ENCODE data around the gene GRIK4. TPM values are rescaled to one million over a fixed set of nuclear protein-coding genes. Genes with fewer than 3 reads are reported as not detected.

The GRIK4 gene
- polyA plus RNA-seq, 1 of the 3 experiments (the other 2 are of a cell fraction): 0.03 TPM

GRCh38 chr11:120752668-120753067 is 241.1 kb downstream of the GRIK4 start (continued):
- no peak for TF ChIP-seq IRF3 (IDR thresholded peaks at IDR 0.05; ENCODE audit: low read depth, low read length)

GRCh38 chr11:120756931-120757330 is 245.4 kb downstream of the GRIK4 start:
- ChIA-PET POLR2A (no interaction called here), CTCF (interaction anchor here (0.6 to 2.7 kb wide), 6 partner anchors 11 to 176 kb away, joined by 3 to 11 read pairs (median 4); no protein-coding TSS in a partner anchor)
- Histone ChIP-seq H3K9me3 (no peaks in the 10 kb centered on the region), H3K9ac (no peak overlapping the region), H3F3A (replicated peaks; ENCODE audit: insufficient read depth) (no peaks in the 10 kb centered on the region), H3K4me1 (ENCODE audit: control insufficient read depth in 1 of 2, insufficient read depth in 2 of 2, low read depth in 1 of 2, low read length in 1 of 2) (peaks cover 0 to 12% of the 10 kb centered on the region in 2 experiments; a peak in 1 of 4 replicates), H3K79me2 (ENCODE audit: insufficient read depth) (no peaks in the 10 kb centered on the region), H3K36me3 (replicated peaks in 1 of 2; ENCODE audit: control insufficient read depth in 1 of 2, insufficient read depth in 2 of 2, low read length in 1 of 2) (no peaks in the 10 kb centered on the region), H3K4me2 (no peak overlapping the region), H2AFZ (ENCODE audit: low read depth) (no peak overlapping the region), H3K4me3 (ENCODE audit: low read depth in 2 of 2, low read length in 1 of 2) (no peak overlapping the region), H3K27ac (ENCODE audit: low read depth in 2 of 2, low read length in 1 of 2) (no peak overlapping the region), H3K9me2 (no peaks in the 10 kb centered on the region), H3K27me3 (ENCODE audit: insufficient read depth) (no peaks in the 10 kb centered on the region), H4K20me1 (ENCODE audit: insufficient read depth) (no peaks in the 10 kb centered on the region)
- 60% methylated on average over 1 of the region's 3 CpGs for WGBS (ENCODE audit: low lambda C conversion rate)
- DNase-seq: peak; percentile 34
- TF ChIP-seq SMC3 (IDR thresholded peaks at IDR 0.05; ENCODE audit: low read depth, low read length): peak; percentile 25; the same call in 1 of the 2 replicates
- no peak for TF ChIP-seq REST (IDR thresholded peaks at IDR 0.05; ENCODE audit: low read depth, low read length)
- TF ChIP-seq RAD21 (IDR thresholded peaks at IDR 0.05; ENCODE audit: low read length): peak; percentile 56

- no peaks in the 10 kb centered on the region for H3K9me3 ChIP-seq
- H3K27ac ChIP-seq (ENCODE audit: low read depth in 2 of 2, low read length in 1 of 2): no peak overlapping the region
- ChIA-PET POLR2A (interaction anchor here (0.8 kb wide), 1 partner anchor 11 kb away, joined by 3 read pairs; no protein-coding TSS in a partner anchor), CTCF (interaction anchor here (1.1 kb wide), 1 partner anchor 248 kb away, joined by 4 read pairs; the partner anchor contains the start of gene GRIK4)
- H3K9me2 ChIP-seq: no peaks in the 10 kb centered on the region
- H2AFZ ChIP-seq (ENCODE audit: low read depth): no peak overlapping the region
- no peak for DNase-seq
- H3K36me3 ChIP-seq (replicated peaks in 1 of 2; ENCODE audit: control insufficient read depth in 1 of 2, insufficient read depth in 2 of 2, low read length in 1 of 2): no peaks in the 10 kb centered on the region
- no peaks in the 10 kb centered on the region for H3K79me2 ChIP-seq (ENCODE audit: insufficient read depth)
- no peaks in the 10 kb centered on the region for H4K20me1 ChIP-seq (ENCODE audit: insufficient read depth)
- peaks cover 0 to 12% of the 10 kb centered on the region in 2 experiments; a peak in 1 of 4 replicates for H3K4me1 ChIP-seq (ENCODE audit: control insufficient read depth in 1 of 2, insufficient read depth in 2 of 2, low read depth in 1 of 2, low read length in 1 of 2)
- no peaks in the 10 kb centered on the region for H3F3A ChIP-seq (replicated peaks; ENCODE audit: insufficient read depth)
- no peak overlapping the region for H3K4me3 ChIP-seq (ENCODE audit: low read depth in 2 of 2, low read length in 1 of 2)
- no peak overlapping the region for H3K9ac ChIP-seq
- no peak overlapping the region for H3K4me2 ChIP-seq
- no peaks in the 10 kb centered on the region for H3K27me3 ChIP-seq (ENCODE audit: insufficient read depth)
- 30% methylated on average over 2 of the region's 2 CpGs for WGBS (ENCODE audit: low lambda C conversion rate)
- TF ChIP-seq POLR2AphosphoS5 (IDR thresholded peaks at IDR 0.05; ENCODE audit: low read depth, low read length) (no peak), TCF12 (IDR thresholded peaks at IDR 0.05) (no peak), IRF3 (IDR thresholded peaks at IDR 0.05; ENCODE audit: low read depth, low read length) (no peak), GABPA (IDR thresholded peaks at IDR 0.05; ENCODE audit: low read depth) (no peak), USF2 (IDR thresholded peaks at IDR 0.05; ENCODE audit: borderline replicate concordance, low read depth, low read length) (no peak), CHD2 (IDR thresholded peaks at IDR 0.05; ENCODE audit: low read length, partially characterized antibody) (no peak), MAX (IDR thresholded peaks at IDR 0.05; ENCODE audit: low read depth) (no peak), CTCF (IDR thresholded peaks at IDR 0.05) (no peak), FOXM1 (IDR thresholded peaks at IDR 0.05; ENCODE audit: low read depth) (no peak), TAF1 (IDR thresholded peaks at IDR 0.05; ENCODE audit: borderline replicate concordance, low read depth, low read length) (no peak), SIN3A (IDR thresholded peaks at IDR 0.05; ENCODE audit: borderline replicate concordance, low read depth, low read length) (no peak), TEAD4 (IDR thresholded peaks at IDR 0.05; ENCODE audit: borderline replicate concordance, insufficient read depth) (no peak)
Measured at GRCh38 chr11:120759046-120759445, 247.5 kb downstream of the GRIK4 start.

All from SK-N-SH (cell line).